ENCODE results near the gene SSBP2. TPM values are rescaled to one million over a fixed set of nuclear protein-coding genes. Genes with fewer than 3 reads are reported as not detected.
"Not testable (repeated sequence)": the region's sequence is repeated elsewhere in the genome, so short reads cannot be mapped to it uniquely, and the experiment has no call there.

SSBP2 gene
- total RNA-seq, 2 donors from 2014 or later: 10.0 to 20.9 TPM

DNA sequence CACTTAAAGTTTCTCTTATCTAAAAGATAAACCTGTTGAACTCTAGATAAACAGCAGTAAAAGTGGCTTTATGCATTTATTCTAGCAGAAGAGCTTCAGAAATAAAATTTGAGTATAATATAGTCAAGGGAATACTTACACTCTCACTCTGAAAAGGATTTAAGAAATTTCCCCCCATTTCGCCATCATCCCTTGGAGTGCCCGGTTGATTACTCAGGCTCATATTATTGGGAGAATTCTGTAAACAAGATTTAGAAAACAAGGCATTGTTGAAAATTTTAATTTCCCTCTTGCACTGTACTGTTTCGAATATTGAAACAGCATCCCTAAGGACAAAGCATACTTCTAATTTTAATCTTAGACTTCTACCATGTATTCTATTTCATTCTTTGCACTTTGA is 322.5 kb downstream of the SSBP2 start:
- ATAC-seq: no peak
- no peaks in the 10 kb centered on the region for H3K36me3 Mint-ChIP-seq
- no peaks in the 10 kb centered on the region for H3K9me3 Mint-ChIP-seq
- no peak for DNase-seq (ENCODE audit: low spot score in 2 of 2)
- no peak overlapping the region for H3K27ac Mint-ChIP-seq

DNA sequence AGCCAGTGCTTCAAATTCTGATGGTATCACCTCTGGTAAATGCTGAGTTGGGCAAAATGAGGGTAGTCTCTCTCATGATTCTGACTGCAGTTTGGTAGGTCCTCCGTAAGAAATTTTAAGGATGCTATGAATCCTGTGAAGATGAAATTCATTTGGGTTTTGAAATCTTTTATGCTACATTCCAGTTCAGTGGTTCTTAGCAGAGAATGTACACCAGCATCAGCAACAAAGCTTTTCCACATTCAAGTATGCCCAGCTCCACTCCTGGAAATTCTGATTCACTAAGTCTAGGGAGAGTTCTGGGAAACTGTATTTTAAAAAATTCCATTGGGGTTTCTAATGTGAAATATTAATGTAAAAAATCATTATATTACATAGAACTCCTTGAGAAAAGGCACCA is 323.3 kb downstream of the SSBP2 start:
- Mint-ChIP-seq H3K36me3 (no peaks in the 10 kb centered on the region), H3K27ac (no peak overlapping the region), H3K9me3 (no peaks in the 10 kb centered on the region)
- ATAC-seq (no peak), DNase-seq (ENCODE audit: low spot score in 2 of 2) (no peak)

DNA sequence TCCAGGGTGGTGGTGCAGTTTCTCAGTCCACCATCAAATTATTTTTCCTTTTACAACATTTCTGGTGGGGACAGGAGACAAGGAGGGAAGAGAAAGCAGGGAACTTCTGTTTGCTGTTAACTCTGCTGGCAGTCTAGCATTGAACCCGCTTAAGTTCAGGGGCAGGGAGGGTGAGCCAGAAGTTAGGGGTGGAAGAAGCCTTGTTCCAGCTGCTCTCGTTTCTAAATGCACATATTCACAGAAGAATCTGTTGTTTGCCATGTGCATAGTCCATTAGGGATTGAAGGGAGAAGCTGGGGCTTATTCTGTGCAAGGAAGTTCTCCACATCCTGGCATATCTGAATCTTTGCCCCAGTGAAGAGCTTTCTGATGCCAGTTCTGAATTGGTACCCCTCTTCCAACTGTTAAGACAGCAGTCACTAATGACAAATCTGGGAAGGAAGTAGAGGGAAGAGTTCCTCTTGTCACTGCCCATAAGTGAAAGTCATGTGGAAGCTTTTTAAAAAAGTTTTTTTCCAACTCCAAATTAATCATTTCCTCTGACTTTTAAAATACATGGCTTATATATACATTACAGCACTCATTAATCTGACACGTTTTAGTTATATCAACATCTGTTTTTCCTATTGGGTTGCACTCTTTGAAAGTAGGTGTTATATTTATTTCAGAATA is 324.4 kb downstream of the SSBP2 start:
- Mint-ChIP-seq H3K27ac (peak overlapping the region in 1 of 2 donors; percentile 2), H3K9me3 (no peaks in the 10 kb centered on the region), H3K36me3 (no peaks in the 10 kb centered on the region)
- peak in 1 of 2 donors; percentile 18 for ATAC-seq
- no peak for DNase-seq (ENCODE audit: low spot score in 2 of 2)

DNA sequence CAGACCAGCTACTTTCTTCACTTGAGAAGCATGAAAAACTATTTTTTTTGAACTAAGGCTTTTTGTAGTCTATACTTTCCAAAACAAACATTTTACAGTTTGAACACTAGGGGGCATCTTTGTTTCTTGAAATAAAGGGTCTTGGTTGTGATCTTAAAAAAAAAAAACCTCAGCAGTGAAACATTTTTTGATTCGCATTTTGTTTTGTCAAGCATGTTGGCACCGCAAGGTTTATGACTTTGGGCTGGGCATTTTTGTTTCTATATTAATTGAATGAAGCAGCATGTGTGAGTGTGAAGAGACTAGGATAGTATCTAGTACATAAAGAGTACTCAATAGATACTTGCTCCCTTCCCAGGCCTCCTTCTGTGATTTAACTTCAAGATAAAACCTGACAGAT is 325.3 kb downstream of the SSBP2 start:
- DNase-seq (ENCODE audit: low spot score in 2 of 2) (no peak), ATAC-seq (peak; percentile 56 to 64)
- Mint-ChIP-seq H3K27ac (peak overlapping the region in 1 of 2 donors; percentile 2), H3K36me3 (no peaks in the 10 kb centered on the region), H3K9me3 (no peaks in the 10 kb centered on the region)

DNA sequence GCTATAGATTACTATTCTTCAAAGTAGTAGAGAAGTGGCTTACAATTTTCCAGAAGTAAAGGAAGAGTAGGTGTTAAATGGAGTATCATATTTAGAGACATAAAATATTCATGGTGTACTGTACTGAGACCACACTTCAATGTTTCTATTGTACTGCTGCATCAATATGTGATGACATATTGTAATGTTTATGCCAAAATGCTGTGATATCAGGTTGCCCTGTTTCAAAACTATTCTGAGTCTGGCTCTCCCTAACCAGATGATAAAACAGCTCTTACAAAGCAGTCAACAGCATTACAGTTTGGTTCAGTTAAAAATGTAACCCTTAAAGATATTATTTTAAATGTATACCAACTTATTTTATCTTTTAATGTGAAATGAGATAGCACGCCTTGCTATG is 326.2 kb downstream of the SSBP2 start:
- H3K9me3 Mint-ChIP-seq: no peaks in the 10 kb centered on the region
- ATAC-seq: no peak
- no peak for DNase-seq (ENCODE audit: low spot score in 2 of 2)
- no peaks in the 10 kb centered on the region for H3K36me3 Mint-ChIP-seq
- no peak overlapping the region for H3K27ac Mint-ChIP-seq

DNA sequence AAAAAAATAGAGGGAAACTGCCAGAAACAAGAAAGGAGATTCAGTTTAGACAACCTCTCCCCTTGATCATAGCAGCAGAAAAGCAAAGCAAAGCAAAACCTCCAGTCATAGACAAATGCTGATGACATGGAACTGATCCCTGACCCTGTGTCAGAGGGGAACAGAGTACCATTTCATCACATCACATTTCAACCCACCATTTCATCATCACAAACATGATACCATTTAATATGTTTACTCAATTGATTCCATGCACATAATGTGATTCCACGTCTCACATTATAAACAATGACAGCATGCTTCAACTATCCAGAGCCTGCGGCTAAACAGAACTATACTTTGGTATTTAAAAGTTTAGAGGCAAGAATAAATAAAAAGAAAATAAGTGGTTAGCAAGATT is 328.2 kb downstream of the SSBP2 start:
- ATAC-seq (no peak), DNase-seq (ENCODE audit: low spot score in 2 of 2) (no peak)
- Mint-ChIP-seq H3K27ac (no peak overlapping the region), H3K36me3 (no peaks in the 10 kb centered on the region), H3K9me3 (no peaks in the 10 kb centered on the region)

DNA sequence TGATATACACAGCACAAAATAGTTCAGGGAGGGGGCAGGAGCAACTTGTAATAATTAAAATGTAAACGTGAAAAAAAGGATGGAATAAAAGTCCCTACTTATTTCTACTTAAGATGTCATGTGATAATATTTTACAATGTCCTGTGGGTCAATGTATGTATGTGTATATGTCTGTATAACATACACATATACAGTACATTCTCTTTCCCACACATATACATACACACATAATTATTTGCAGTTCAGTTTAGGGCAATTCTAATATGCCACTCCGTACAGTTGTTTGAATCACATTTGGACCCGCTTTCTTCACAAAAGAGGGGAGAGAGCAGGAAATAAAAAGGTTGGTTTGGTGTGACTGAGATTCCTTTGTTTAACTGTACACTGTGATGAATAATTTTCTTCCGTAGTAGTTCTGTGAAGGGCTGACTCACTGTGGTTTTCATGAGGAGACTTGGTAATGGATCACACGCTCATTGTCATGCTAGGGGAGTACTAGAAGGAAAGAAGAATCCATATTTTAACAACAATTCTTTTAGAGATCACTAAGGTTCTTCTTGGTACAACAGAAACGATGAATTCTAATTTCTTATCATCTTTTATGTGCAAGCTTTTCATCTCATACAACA is 330.7 kb downstream of the SSBP2 start:
- H3K36me3 Mint-ChIP-seq: no peaks in the 10 kb centered on the region
- ATAC-seq (peak; percentile 100), DNase-seq (ENCODE audit: low spot score in 2 of 2) (peak in 1 of 2 donors; percentile 12)
- no peaks in the 10 kb centered on the region for H3K9me3 Mint-ChIP-seq
- H3K27ac Mint-ChIP-seq: peak overlapping the region in 1 of 2 donors; percentile 85

DNA sequence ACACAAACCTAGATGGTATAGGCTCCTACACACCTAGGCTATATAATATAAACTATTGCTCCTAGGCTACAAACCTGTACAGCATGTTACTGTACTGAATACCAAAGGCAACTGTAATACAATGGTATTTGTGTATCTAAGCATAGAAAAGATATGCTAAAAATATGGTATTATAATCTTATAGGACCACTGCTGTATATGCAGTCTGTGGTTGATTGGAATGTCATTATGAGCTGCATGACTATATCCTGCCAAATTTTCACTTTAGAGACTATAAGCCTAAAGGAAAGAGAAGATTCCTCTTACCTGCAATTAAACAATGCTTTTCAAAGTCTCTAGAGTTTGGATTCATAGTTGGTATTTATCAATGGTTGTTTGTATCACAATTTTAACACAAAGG is 332.3 kb downstream of the SSBP2 start:
- Mint-ChIP-seq H3K27ac (no peak overlapping the region), H3K9me3 (no peaks in the 10 kb centered on the region), H3K36me3 (no peaks in the 10 kb centered on the region)
- no peak for DNase-seq (ENCODE audit: low spot score in 2 of 2)
- no peak for ATAC-seq

DNA sequence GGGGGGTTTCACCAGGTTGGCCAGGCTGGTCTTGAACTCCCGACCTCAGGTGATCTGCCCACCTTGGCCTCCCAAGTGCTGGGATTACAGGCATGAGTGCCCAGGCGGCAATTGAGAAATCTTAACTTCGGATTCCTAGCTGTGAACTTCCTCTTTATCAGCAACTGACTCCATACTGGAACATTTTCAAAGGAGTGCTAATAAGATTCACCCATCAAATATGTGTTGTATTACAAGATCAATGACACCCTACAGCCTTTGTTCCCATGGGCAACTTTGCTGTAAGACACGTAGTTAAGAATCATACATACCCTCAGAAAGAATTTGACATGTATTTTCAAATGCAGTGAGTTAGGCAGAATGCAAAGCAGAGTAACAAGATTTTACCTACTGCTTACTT is 333.8 kb downstream of the SSBP2 start:
- DNase-seq (ENCODE audit: low spot score in 2 of 2): no peak
- no peaks in the 10 kb centered on the region for H3K9me3 Mint-ChIP-seq
- H3K27ac Mint-ChIP-seq: no peak overlapping the region
- H3K36me3 Mint-ChIP-seq: no peaks in the 10 kb centered on the region
- ATAC-seq: no peak

DNA sequence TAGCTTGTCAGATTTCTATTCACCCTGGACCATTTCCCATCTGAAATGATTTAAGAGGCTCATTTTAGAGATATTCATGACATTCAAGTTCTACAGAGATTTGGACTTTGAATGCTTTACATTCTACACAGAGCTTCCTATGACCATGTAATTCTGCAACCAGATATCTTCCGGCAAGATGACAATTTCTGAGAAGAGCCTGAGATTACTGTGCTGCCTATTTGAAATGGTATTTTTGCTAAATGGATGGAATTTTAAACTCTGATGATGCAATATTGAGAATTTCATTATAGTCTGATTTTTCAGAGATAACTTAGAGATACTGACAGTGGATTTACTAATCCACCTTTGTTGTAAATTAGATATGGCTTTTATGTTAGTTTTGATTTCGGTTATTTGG is 341.0 kb downstream of the SSBP2 start:
- Mint-ChIP-seq H3K27ac (no peak overlapping the region), H3K9me3 (no peaks in the 10 kb centered on the region), H3K36me3 (no peaks in the 10 kb centered on the region)
- DNase-seq (ENCODE audit: low spot score in 2 of 2) (no peak), ATAC-seq (no peak)

DNA sequence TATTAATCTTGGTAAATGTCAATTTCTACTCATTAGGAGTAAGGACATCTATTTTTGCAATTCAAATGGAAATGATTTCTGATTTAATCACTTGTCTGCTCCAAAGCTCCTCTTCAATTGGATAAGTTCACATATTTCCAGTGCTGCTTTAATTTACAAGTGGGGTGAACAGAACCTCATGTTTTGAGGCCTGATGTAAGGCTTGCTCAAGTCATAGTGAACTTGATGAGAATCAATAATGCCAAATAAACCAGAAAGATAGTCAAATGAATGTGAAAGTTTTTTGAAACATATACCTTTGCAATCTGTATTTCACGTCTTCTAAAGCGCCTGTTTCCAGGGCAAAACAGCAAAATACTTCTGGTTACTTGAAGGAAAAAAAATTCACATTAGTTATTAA is 341.5 kb downstream of the SSBP2 start:
- ATAC-seq (no peak), DNase-seq (ENCODE audit: low spot score in 2 of 2) (no peak)
- Mint-ChIP-seq H3K27ac (no peak overlapping the region), H3K9me3 (no peaks in the 10 kb centered on the region), H3K36me3 (no peaks in the 10 kb centered on the region)

DNA sequence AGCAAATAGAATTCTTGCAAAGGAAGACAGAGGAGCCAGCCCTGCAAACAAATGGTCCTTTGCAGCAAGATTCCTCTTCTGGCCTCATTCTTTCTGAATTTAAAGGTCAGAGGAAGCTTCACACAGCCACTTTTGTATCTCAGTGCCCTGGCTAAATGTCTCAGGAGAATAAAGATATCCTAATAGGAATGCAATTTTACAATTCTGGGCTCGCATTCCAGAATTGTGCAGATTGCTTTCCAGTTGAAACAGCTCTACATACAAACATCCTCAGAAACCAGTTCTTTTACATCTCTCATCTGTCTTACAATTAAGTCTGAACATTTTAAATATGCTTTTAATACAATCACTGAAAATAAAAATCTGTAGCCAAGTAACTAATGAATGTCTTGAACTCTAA is 342.4 kb downstream of the SSBP2 start:
- no peak for ATAC-seq
- H3K9me3 Mint-ChIP-seq: no peaks in the 10 kb centered on the region
- no peaks in the 10 kb centered on the region for H3K36me3 Mint-ChIP-seq
- DNase-seq (ENCODE audit: low spot score in 2 of 2): no peak
- H3K27ac Mint-ChIP-seq: no peak overlapping the region

DNA sequence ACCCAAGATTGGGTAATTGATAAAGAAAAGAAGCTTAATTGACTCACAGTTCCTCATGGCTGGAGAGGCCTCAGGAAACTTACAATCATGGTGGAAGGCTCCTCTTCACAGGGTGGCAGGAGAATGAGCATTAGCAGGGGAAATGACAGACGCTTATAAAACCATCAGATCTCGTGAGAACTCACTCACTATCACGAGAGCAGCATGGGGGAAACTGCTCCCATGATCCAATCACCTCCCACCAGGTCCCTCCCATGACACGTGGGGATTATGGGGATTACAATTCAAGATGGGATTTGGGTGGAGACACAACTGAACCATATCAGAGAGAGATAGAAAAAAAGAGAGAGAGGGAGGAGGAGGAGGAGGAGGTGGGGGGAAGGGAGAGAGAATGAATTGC is 343.1 kb downstream of the SSBP2 start:
- ATAC-seq; DNase-seq (ENCODE audit: low spot score in 2 of 2); H3K36me3 Mint-ChIP-seq; H3K9me3 Mint-ChIP-seq: not testable (repeated sequence)
- peak overlapping the region in 1 of 2 donors; percentile 62 for H3K27ac Mint-ChIP-seq

DNA sequence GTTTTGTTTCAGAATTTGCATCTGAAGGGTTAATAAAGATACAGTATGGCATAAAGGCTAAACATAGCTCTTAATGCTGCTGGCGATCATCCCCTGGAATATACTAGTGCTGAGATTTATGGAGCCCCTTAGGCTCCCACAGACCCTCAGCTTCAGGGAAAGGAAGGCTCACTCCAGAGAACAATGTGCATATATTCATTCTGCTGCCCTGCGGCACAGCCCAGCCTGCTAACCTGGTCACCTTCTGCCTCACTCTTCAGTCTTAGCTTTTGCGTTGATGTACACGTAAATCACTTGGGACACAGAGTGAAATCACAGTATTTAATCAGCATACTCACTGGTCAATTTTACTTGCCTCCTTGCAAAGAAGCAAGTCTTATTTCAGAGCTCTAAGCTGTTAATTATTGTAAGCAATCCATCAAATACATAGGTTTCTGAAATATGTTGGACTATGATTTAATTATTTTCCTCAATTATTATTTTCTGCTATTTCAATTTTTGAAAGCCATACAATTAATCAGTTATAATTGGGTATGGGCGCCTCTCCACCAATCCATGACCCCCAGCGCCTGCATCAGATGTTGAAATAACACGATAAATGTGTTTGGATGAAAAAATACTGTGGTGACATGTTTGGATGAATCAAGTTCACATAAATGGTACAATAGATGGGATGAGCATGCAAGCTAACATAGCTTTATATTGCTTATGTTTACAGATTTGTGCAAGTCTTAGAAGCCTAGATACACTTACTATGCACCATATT is 345.6 kb downstream of the SSBP2 start:
- H3K27ac Mint-ChIP-seq: no peak overlapping the region
- ATAC-seq (no peak), DNase-seq (ENCODE audit: low spot score in 2 of 2) (no peak)
- H3K9me3 Mint-ChIP-seq: no peaks in the 10 kb centered on the region
- H3K36me3 Mint-ChIP-seq: no peaks in the 10 kb centered on the region

DNA sequence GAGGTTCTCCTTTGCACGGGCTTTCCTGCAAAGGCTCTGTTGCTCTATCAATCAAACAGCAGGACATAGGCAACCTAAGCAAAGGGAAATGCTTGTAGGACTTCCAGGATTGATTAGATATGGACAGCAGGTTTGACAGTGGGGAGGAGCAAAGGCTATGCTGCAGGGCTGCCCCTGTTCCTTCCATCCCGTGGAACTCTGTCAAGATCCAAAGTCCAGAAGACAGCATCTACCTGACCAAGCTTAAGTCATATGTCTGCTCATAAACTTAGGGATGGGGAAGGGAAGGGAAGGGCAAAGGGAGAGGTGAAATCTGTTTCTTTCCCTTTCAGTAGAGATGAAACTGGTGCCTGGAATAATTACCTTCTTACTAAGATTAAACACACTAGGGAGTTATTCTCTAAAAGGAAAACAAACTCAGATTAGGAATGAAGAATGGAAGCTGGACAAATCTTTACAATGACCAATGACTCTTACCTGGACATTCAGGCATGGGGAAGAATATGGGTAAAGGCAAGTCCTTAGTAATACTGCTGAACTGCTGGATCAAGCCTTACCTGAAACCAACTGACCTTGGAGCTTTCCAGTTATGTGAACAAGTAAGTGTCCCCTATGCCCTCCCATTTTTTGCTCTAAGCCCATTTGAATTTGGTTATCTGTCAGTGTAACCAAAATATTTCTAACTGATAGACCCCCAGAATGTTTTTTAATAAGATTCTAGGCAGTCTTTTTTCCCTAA is 348.5 kb downstream of the SSBP2 start:
- no peaks in the 10 kb centered on the region for H3K9me3 Mint-ChIP-seq
- ATAC-seq: no peak
- H3K36me3 Mint-ChIP-seq: no peaks in the 10 kb centered on the region
- H3K27ac Mint-ChIP-seq: no peak overlapping the region
- no peak for DNase-seq (ENCODE audit: low spot score in 2 of 2)

DNA sequence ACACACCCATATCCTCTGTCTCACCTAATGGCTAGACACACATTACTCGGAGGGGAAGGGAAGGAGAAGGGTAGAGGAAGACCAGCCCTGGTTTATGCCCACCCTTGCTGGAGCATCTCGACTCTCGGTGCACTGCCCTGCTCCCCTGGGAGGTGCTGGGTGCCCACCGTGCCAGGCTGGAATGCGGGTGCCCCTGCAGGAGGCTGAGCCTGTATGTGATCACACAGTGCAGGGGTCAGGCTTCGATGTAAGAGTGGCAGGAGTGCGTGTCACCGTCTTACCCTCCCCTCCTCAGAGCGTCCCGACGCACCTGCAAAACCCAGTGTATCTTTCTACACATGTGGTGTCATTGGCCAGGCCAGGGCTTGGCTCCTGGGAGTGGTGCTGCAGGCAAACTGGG is 349.6 kb downstream of the SSBP2 start:
- Mint-ChIP-seq H3K9me3 (no peaks in the 10 kb centered on the region), H3K36me3 (no peaks in the 10 kb centered on the region), H3K27ac (no peak overlapping the region)
- DNase-seq (ENCODE audit: low spot score in 2 of 2) (no peak), ATAC-seq (no peak)

DNA sequence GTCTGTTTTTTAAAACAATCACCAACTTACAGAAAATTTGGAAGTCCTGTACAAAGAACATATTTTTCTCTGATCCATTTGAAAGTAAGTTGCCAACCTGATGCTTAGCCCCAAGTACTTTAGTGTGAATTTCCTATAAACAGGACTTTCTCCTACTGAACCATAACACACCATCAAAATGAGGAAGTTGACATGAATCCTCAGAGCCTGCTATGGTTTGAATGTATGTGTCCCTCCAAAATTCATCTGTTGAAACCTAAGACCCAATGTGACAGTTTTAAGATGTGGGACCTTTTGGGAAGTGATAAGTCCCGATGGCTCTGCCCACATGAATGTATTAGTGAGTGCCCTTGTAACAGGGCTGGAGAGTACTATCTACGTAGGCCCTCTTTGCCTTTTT is 350.5 kb downstream of the SSBP2 start:
- no peak for ATAC-seq
- H3K9me3 Mint-ChIP-seq: no peaks in the 10 kb centered on the region
- H3K27ac Mint-ChIP-seq: no peak overlapping the region
- DNase-seq (ENCODE audit: low spot score in 2 of 2): no peak
- no peaks in the 10 kb centered on the region for H3K36me3 Mint-ChIP-seq
